Endothelial cell of umbilical vein (primary cell): ENCODE data around the gene NANS. TPM values are rescaled to one million over a fixed set of nuclear protein-coding genes. Genes with fewer than 3 reads are reported as not detected.

Experiments
- polyA plus RNA-seq, 4 experiments: library from polyadenylated mRNA; depleted of rRNA in 3 of 4; stranded (reverse) in 3 of 4; unstranded in 1 of 4; fragments of >200 nt; gene quantifications; 2 replicates each; pipeline versions ENCODE4 v1.2.1 to v1.2.3, GENCODE V29; 2011 to 2012; ENCODE audit warnings: missing spikeins in 1 of 4
- small RNA-seq: library from RNA; depleted of rRNA; stranded (forward); fragments of <200 nt; gene quantifications from one replicate; pipeline ENCODE3, GENCODE V24; 2012; ENCODE audit warnings: low replicate concordance, low read depth; ENCODE audit not compliant: insufficient read depth, insufficient read length
- total RNA-seq: library from RNA; stranded (reverse); gene quantifications from 2 replicates; pipeline ENCODE4 v1.2.3, GENCODE V29; 2021

Gene NANS
- total and polyA plus RNA-seq, 2 donors (not counting 3 experiments of a cell fraction or from before 2014, with no cell fraction given), result 85.1 to 108 TPM

Small RNAs within 50 kb of the gene (small RNA-seq; reads per million reads assigned to genes)
- gene RF00017, result not detected
- gene RNU6-918P, result not detected

Other genes with a start within 250 kb of the NANS start
- not detected in 2 replicates for gene FOXE1, start 203.5 kb upstream of the NANS start, total RNA-seq
- gene FOXE1, start 203.5 kb upstream of the NANS start, polyA plus RNA-seq, result not detected in 2 replicates
- gene TRMO, start 134.2 kb upstream of the NANS start, total RNA-seq, result 10.1 and 10.9 TPM in 2 replicates
- 10.1 and 11.9 TPM in 2 replicates for gene TRMO, start 134.2 kb upstream of the NANS start, polyA plus RNA-seq
- not detected in 2 replicates for gene HEMGN, start 118.6 kb upstream of the NANS start, total RNA-seq
- not detected in 2 replicates for gene HEMGN, start 118.6 kb upstream of the NANS start, polyA plus RNA-seq
- gene ANP32B, start 73.4 kb upstream of the NANS start, total RNA-seq, result 152 and 173 TPM in 2 replicates
- gene ANP32B, start 73.4 kb upstream of the NANS start, polyA plus RNA-seq, result 5.9 and 13.9 TPM in 2 replicates
- 7.1 and 10.7 TPM in 2 replicates for gene TRIM14, start 62.5 kb downstream of the NANS start, total RNA-seq
- gene TRIM14, start 62.5 kb downstream of the NANS start, polyA plus RNA-seq, result 4.8 and 4.9 TPM in 2 replicates
- gene CORO2A, start 135.9 kb downstream of the NANS start, total RNA-seq, result 0.30 and 0.53 TPM in 2 replicates
- 0.29 and 0.35 TPM in 2 replicates for gene CORO2A, start 135.9 kb downstream of the NANS start, polyA plus RNA-seq
- gene TBC1D2, start 198.9 kb downstream of the NANS start, total RNA-seq, result 3.4 and 3.6 TPM in 2 replicates
- 4.5 and 6.0 TPM in 2 replicates for gene TBC1D2, start 198.9 kb downstream of the NANS start, polyA plus RNA-seq